Hepatocyte (in vitro differentiated cells): ENCODE measurements around the gene FOXK1.

Experiments used
- CTCF ChIP-seq: fragments of 200-600 bp; sonication (generic); IDR thresholded peaks from 2 replicates; pipeline ENCODE4 v1.5.1; 2016; ENCODE audit warnings: antibody characterized with exemption, mild to moderate bottlenecking; ENCODE audit not compliant: poor library complexity
- EZH2 ChIP-seq: fragments of 200-600 bp; sonication (generic); IDR thresholded peaks from 2 replicates; pipeline ENCODE4 v1.6.1; 2016; ENCODE audit warnings: antibody characterized with exemption, mild to moderate bottlenecking, borderline replicate concordance
- EZH2phosphoT487 ChIP-seq: fragments of 200-600 bp; sonication (generic); IDR thresholded peaks from one replicate; pipeline ENCODE4 v1.6.1; 2018; ENCODE audit warnings: antibody characterized with exemption, mild to moderate bottlenecking, low read depth, moderate library complexity; ENCODE audit not compliant: unreplicated experiment, severe bottlenecking

- no peak for TF ChIP-seq CTCF
- TF ChIP-seq EZH2phosphoT487 = no peak
- TF ChIP-seq EZH2 = no peak
These were observed 56.8 kb downstream of the FOXK1 start for GRCh38 chr7:4738711-4739527.
